Stimulated activated CD4-positive, alpha-beta T cell treated with anti-CD3 and anti-CD28 coated beads, Interleukin-4, amount 100 ng/mL, for 1 hour (primary cell): ENCODE data around the gene PSMF1.

ENCODE experiments used
- DNase-seq: peaks from one replicate; pipeline ENCODE4 v3.0.0-alpha.2; 2020

The PSMF1 gene, protein sequence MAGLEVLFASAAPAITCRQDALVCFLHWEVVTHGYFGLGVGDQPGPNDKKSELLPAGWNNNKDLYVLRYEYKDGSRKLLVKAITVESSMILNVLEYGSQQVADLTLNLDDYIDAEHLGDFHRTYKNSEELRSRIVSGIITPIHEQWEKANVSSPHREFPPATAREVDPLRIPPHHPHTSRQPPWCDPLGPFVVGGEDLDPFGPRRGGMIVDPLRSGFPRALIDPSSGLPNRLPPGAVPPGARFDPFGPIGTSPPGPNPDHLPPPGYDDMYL

DNA sequence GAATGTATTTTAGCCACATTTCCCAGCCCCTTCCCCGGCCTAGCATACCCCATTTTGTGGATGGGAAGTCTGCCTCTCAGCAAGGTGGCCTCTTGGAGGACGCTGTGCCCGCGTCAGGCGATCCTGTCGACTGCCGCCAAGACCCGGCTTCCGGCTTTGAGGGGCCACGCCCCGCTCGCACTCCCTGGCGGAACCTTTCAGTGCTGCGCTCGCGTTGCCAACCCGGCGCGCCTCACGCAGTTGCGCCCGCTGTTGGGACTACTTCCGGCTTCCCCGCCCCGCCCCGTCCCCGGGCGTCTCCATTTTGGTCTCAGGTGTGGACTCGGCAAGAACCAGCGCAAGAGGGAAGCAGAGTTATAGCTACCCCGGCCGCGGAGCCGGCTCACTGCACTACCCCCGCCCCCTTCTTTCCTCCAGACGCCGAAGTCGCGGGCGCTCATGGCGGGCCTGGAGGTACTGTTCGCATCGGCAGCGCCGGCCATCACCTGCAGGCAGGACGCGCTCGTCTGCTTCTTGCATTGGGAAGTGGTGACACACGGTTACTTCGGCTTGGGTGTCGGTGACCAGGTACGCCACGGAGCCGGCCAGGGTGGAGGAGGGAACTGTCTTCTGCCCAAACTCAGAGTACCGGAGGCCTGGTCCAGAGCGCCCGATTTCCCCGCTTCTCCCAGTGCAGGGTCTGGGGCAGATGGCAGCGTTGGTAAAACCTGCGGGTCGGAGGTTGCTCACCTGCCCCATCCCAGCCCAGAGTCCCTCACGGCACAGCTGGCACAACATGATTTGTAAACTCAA is at the start of gene PSMF1:
TSS of gene PSMF1 (plus strand) at position 267 of the 792 bp plus-strand sequence. CDS start at position 439, 172 bp downstream.
- DNase-seq: peak; percentile 94

DNA sequence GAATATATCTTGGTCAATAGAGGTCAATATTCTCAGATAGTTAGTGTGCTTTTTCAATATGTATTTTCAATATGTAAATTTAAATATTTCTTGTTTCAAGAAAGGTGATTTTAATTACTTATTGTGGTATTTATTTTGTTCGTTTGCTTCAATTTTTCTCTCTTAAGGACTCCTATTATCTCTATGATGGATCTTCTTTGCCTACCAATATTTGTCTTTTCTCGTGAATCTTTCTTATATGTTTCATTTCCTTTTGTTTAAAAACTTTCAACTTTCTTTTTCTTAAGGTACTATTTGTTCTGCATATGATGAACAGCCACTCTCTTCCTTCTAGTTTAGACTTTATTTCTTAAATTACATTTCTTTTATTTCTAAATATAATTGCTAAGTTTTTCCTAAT is 46.1 kb upstream of the PSMF1 start:
- no peak for DNase-seq

DNA sequence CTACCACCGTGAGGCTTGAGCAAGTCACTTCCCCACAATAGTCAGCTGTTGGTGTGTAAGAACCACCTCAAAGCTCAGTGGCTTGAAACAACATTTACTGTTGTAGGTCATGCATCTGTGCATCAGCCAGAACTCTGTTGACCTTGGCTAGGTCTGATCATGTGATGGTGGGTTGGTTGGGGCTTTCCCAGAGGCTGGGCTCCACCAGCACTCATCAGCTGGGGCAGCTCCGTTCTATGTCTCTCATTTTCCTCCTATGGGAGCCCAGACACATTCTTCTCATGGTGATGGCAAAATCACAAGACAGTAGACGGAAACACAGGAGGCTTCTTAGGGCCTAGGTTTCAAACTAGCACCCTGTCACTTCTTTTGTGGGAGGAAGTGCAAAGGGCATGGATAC is 42.8 kb upstream of the PSMF1 start:
- DNase-seq: no peak

DNA sequence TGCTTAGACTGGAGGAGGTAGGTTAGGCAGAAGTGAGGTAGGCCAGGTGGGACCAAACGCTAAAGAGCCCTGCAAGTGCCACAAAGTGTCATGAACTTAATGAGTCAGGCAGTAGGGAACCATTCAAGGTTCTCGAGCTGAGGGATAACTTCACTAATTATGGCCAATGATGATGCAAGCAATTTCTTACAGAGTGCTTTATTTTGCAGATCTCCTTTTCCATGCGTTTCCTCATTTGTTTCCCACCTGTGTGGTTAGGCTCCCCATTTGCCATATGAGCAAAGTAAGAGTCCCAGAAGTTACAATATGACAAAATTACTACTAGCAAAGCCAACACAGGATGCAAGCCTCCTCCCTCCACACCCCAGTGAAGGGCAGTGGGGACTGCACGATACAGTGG is 36.5 kb upstream of the PSMF1 start:
- DNase-seq: no peak

DNA sequence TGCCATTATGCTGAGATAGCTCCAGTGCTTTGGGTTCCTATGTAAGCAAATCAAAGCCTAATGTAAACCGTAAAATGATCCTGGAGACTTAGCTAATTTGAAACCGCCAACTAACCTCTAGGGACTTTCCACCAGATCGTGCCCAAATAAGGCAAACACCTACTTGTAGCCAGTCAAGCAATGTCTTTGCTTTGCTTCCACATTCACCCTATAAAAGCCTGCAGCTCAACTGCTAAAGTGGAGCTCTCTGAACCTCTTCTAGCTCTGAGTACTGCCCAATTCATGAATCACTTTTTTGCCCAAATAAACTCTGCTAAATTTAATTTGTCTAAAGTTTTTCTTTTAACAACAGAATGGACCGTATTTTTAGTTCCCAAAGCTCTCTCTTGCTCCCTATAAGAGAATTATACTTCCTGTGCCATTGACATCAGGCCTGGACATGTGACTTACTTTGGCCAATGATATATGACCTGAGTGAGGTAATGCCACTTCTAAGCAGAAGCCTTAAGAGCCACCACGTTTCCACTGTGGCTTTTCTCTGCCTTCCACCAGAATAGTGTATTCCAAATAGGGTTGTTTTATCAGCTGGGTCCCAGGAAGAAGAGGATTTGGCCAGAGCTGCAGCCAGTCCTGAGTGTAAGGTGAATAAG is 34.8 kb upstream of the PSMF1 start:
- DNase-seq: no peak

DNA sequence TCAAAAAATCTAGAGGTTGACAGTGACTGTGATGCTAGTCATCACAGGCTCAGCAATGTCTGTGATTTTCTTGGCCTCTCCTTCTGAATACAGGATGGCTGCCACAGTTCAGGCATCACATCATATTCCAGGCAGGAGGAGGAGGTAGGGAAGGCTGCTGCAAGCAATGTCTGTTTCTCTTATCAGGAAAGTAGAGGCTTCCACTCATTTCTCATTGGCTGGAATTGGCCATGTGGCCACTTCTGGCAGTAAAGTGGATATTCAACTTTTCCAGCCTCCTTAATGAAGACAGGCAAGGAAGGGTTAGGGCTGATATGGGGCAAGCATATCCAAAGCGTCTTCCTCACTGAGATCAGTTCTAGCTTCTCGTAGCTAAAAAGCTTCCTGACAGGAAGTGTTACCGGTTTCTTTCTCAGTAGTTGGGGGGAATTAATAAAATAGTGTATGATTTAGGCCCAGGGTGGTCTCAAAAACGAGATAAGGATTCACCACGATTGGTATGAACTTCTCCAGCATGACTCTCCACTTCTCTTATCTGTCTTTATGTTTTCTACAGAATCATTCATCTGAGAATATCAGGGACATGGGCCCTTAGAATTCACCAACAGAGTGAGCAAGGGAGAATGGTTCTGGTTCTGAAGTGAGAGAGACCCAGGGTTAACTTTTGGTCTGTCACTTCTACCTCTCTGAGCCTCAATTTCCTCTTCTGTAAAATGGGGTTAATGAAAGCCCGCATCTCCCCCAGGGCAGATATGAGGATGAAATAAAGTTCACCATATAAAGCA is 32.7 kb upstream of the PSMF1 start:
- no peak for DNase-seq

DNA sequence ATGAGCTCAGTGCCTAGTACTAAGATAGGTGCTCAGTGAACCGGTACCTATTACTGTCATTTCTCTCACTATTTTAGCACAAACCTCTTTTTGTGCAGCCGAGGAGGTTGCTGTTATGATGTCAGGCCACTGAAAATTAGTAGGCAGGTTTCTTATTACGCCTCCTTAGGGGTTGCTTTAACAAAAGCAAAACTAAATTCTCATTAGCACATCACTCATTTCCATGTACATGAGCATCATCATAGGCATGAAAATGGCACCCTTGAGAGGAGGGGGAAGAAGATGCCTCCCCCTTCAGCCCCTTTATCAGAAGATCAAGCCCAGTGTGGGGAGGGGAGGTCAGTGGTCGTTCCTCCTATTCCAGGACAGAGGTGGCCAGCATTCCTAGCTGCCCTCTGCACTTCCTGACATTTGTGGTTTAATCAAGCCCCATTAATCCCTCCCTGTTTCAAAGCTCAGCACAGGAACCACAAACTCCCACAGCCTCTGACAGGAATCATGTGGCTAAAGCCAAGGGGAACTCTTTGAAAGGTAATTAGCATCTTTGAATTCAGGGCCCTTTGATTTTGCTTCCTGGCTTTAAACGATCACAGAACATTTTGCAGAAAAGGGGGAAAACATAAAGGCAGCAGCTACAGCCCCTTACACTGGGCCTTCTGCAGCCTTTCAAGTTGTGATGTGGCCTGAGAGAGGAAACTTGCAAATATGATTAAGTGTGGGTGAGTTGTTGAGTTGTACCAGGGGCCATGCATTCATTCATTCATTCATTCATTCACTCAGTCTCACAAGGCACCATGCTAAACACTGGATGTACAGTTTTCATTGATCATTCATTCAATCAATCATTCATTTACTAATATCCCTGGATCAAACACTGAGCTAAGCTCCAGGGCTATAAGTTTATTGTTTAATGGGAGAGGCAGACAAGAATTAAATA is 31.9 kb upstream of the PSMF1 start:
- DNase-seq: no peak

DNA sequence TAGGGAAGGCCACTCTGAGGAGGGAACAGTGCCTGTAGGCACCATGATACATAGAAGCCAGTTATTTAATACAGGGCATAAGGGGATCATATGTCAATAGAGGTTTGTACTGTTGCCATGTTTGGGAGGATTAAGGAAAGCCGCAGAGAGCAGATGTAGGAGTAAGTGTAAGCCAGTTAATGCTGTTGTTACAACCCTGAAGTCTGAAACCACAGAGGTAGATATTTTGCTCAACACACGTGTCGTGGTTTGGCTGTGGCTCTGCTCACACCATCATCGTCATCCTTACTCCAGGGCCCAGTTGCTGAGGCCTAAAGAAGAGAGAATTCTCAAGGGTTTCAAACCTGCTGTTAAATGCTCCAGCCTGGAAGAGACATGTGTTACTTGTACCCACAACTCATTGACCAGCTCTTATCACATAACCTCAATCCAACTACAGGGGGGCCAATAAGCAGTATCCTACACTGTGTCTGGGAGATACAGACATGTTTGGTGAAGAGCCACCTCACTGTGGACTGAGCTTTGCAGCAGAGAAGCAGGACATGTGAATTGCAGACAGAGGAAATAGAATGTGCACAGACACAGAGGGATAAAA is 31.0 kb upstream of the PSMF1 start:
- DNase-seq: no peak

DNA sequence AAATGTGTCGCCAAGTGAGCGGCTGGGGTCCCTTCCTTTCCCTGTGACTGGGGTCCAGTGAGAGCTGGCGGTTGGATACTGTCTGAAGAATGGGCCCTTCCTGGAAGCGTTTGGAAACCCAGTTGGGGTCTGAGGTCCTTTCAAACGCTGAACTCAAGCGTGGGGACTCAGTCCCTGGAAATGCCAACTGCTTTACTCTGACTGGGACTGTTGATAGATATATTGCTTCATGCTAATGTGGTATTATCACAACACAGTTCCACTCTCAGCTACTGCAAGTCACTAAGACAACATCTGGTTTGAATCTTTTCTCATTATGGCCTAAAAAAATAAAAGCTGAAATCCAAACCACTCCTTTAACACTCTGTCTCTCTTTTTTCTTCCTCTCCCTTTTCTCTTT is 23.7 kb upstream of the PSMF1 start:
- no peak for DNase-seq

DNA sequence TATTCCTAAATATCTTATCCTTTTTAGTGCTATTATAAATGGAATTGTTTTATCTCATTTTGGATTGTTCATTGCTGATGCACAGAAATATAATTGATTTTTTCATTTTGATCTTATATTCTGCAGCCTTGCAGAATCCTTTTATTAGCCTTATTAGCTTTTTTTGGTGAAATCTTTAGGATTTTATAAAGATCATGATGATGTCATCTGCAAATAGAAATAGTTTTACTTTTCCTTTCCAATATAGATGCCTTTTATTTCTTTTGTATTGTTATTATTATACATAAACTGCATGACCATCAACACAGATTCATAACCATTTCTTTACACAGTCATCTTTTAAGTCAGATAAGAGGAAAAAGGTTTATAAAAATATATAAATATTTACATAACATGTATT is 16.9 kb upstream of the PSMF1 start:
- no peak for DNase-seq

DNA sequence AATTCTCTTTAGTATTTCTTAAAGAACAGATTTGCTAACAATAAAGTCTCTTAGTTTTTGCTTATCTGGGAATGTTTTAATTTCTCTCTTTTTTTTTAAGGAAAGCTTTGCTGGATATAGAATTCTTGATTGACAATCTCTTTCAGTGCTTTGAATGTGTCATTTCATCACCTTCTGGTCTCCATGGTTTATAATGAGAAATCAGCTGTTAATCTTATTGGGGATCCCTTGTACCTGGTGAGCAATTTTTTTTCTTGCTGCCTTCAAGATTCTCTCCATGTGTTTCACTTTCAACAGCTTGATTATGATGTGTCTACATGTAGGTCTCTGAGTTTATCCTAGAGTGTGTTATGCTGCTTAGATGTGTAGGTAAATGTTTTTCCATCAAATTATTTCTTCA is 16.4 kb upstream of the PSMF1 start:
- DNase-seq: no peak

DNA sequence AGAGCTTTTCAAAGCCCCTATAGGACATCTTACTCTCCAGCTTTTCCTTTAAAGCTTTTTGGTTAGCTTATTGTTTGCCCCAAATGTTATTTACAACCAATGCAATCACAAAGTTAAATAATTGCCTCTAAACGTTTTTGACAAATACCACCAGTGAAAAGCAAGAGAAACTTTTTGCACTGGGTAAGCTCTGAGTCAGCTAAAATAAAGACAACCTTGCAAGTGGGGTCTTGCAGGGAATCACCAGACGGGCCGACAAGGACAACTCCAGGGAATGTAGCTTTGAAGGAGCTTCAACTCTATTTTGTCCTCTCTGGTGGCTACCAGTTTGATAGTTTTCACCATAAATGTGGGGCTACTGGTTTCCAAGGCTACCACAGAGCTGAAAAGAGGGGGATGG is 14.7 kb upstream of the PSMF1 start:
- no peak for DNase-seq

DNA sequence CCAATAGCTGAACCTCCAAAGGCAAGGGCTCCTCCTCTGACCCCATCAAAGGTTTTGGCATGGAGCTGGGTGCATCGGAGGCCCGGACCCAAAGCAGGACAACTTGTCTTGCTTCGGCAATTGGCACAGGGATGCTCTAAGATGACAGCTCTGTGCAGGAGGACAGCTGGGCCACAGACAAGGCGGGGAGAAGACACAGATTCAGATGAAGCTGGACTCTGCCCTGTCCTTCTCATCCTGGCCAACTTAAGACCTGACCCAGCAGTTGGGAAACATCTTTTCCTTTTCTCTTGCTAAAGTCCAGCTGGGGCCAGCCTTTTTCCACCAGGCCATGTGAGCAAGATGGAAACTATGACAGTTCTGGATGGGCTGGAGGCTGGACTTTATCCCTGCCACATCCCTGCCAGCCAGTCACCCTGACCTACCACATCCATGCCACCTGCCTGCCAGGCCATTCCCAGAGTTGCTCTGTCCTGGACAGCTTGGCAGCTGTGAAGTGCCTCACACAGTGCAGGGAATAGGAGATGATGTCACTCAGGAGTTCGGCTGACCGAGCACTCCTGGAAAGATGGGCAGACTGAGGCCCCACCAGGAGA is 12.7 kb upstream of the PSMF1 start:
- DNase-seq: no peak

DNA sequence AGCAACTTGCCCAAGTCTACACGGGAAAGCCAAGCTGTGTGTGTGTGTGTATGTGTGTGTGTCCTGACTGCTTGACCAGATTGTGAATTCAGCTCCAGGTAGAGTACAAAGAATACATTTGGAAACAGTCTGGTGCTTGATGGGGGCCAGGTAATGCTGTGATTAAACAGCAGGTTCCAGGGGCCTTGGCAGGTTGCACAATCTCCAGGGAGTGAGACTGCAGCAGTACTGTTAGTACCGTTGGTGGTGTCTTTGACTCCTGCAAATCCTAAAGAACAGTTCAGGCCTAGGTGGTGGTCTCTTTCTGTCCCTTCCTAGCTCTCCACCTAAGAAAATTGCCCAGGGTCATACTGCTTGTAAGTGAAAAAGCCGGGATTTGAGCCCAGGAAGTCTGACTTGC is 11.2 kb upstream of the PSMF1 start:
- no peak for DNase-seq

DNA sequence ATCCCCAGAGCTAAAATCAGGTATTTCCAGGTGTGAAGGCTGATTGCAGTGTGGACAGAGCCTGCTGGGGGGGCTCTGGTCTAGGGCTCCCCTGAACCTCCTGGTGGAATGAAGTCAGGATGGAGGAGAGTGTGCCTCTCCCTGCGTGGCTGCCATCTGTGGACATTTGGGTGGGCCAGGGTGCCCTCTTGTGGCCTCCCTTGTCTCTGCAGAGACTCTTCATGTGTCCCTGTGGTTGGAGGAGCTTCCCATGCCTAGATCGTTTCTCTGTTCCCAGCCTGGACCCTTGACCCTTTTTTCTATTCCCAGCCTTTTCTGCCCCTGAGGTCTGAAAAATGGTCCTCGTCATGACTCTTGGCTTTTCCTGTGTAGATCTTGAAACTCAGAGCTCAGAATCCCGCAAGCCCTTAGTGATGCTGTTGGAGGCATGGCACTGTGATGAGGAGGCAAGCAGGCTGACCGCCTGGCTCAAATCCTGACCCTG is 9.9 kb upstream of the PSMF1 start:
- DNase-seq: peak; percentile 58

DNA sequence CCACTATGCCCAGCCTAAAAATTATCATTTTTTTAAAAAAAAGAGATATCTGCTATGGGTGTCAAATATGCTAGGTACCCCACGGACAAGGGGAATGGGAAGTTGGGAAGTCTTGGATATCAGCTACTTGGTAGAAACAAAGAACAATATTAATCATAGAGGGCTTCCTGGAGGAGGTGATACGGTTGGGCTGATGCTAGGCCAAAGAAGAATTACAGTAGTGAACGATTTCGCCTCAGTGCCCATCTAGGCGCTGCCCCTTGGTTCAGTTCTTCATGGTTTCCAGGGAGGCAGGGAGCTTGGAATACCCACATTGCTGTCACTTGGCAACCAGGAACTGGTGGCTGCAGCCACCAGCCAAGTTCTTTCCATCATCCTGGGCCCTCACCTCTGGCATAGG is 5.5 kb upstream of the PSMF1 start:
- DNase-seq: no peak

DNA sequence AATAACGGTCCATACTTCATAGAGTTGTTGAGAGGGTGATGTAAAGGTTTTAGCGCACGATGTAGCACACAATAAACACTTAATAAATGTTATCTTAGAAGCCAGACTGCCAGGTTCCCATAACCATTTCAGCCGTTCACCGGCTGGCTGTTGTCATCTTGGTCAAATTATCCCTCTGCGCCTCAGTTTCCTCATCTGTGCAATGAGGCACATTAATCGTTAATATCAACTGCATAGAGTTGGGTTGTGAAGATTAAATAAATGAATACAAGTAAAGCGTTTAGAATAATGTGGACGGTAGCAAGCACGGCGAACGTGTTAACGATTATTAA is 432 bp upstream of the PSMF1 start:
- no peak for DNase-seq

DNA sequence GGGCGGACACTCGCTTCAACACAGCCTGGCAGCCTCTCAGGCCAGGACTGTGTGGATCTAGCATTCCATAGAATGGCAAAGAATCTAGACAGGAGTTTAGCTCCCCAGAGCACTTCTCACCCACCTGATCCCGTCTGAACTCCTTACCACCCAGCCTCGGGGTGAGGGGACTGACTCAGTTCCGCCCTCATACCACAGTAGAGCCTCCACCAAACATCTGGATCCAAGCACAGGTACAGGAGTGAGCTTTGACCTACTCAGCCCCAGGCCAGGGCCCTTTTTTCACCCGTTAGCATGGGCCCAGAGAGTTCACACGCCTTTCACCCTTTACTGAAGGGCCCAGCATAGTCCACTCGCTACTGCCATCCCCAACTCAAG is 715 bp downstream of the PSMF1 start:
- no peak for DNase-seq

DNA sequence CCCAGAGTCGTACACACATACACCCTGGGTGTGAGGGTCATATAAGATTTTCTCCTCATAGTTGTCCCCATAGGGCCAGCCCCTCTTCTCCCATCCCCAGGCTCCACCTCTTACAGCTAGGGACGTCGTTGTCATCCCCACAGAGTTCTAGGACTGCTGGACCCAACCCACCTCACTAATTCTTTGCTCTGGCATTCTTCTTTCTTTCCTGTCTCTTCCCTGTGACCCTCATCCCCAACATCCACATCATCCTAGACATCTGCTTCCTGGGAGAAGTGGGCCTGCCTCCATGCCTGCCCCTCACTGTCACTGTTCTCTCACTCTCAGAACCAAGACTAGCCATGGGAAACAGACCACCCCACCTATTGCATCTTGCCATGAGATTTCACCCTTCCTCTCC is 1.1 kb downstream of the PSMF1 start:
- no peak for DNase-seq

DNA sequence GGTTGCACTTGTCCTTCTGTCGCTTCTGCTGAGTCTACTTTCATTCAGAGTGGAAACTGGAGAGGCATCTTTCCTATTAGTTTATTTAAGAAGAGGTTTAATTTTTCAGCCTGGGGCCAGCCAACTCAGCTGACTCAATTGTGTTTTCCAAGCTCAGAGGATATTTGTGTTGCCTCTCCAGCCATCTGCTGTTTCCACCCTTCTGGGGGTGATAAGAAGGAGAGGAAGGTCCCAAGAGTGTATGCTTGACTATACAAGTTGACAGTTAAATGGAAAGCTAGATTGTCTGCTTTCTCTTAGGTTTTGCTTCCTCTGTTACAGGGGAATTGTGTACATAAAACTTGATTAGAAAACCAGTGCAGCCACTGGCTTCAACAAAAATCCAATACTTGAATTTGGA is 3.0 kb downstream of the PSMF1 start:
- no peak for DNase-seq
